Measurements from ENCODE around the gene RAB3C. TPM values are rescaled to one million over a fixed set of nuclear protein-coding genes. Genes with fewer than 3 reads are reported as not detected.

Gene RAB3C
- total RNA-seq, 6 experiments from 2014 or later: 0.18 to 2.6 (median 0.99) TPM

GRCh38 chr5:58738336-58738735 lies 155.5 kb downstream of the RAB3C start:
- no peak overlapping the region for H3K27ac ChIP-seq
- WGBS (ENCODE audit: insufficient coverage, low coverage, low lambda C conversion rate, missing lambda C conversion rate): 34% methylated on average over 2 of the region's 2 CpGs
- ATAC-seq: peak; percentile 55 to 92 (median 69)
- H3K4me3 ChIP-seq: no peak overlapping the region
- no peak for DNase-seq
- intact Hi-C loops (cut with DNase I): no loop called here
- no peaks in the 10 kb centered on the region for H3K9me3 ChIP-seq
- no peaks in the 10 kb centered on the region for H3K27me3 ChIP-seq
- TF ChIP-seq, protein P1, sequence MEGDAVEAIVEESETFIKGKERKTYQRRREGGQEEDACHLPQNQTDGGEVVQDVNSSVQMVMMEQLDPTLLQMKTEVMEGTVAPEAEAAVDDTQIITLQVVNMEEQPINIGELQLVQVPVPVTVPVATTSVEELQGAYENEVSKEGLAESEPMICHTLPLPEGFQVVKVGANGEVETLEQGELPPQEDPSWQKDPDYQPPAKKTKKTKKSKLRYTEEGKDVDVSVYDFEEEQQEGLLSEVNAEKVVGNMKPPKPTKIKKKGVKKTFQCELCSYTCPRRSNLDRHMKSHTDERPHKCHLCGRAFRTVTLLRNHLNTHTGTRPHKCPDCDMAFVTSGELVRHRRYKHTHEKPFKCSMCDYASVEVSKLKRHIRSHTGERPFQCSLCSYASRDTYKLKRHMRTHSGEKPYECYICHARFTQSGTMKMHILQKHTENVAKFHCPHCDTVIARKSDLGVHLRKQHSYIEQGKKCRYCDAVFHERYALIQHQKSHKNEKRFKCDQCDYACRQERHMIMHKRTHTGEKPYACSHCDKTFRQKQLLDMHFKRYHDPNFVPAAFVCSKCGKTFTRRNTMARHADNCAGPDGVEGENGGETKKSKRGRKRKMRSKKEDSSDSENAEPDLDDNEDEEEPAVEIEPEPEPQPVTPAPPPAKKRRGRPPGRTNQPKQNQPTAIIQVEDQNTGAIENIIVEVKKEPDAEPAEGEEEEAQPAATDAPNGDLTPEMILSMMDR (IDR thresholded peaks at IDR 0.05): no peak
- no peak for TF ChIP-seq POLR2A (IDR thresholded peaks at IDR 0.05)
- H3K36me3 ChIP-seq: no peaks in the 10 kb centered on the region
- peaks cover 0 to 9% (median 4%) of the 10 kb centered on the region in 4 donors for H3K4me1 ChIP-seq

- peaks cover 0 to 9% (median 4%) of the 10 kb centered on the region in 4 donors for H3K4me1 ChIP-seq
- no peak overlapping the region for H3K4me3 ChIP-seq
- TF ChIP-seq, protein P1 (IDR thresholded peaks at IDR 0.05): no peak
- no peak for TF ChIP-seq POLR2A (IDR thresholded peaks at IDR 0.05)
- no peaks in the 10 kb centered on the region for H3K9me3 ChIP-seq
- H3K36me3 ChIP-seq: no peaks in the 10 kb centered on the region
- intact Hi-C loops (cut with DNase I): no loop called here
- DNase-seq: no peak
- WGBS (ENCODE audit: insufficient coverage, low coverage, low lambda C conversion rate, missing lambda C conversion rate): 67% methylated on average over 1 of the region's 2 CpGs
- no peak overlapping the region for H3K27ac ChIP-seq
- no peaks in the 10 kb centered on the region for H3K27me3 ChIP-seq
- ATAC-seq: no peak
These were observed 156.2 kb downstream of the RAB3C start for GRCh38 chr5:58739051-58739450.

DNA sequence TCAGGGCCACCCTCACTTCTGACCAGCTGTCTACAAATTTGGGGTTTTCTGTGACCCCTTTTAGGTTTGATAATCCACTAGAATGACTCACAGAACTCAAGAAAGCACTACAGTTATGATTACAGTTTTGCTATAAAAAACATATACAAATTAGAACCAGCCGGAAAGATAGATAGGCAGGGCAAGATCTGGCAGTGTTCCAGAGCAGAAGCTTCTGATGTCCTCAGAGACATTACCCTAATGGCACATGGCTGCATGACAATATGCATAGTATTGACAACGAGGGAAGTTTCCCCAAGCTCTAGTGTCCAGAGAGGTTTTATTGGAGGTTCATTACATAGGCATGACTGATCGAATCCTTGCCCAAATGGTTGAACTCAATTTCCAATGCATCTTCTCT lies 158.1 kb downstream of the RAB3C start:
- intact Hi-C loops (cut with DNase I): no loop called here
- H3K27me3 ChIP-seq: no peaks in the 10 kb centered on the region
- ATAC-seq: no peak
- H3K27ac ChIP-seq: no peak overlapping the region
- H3K4me3 ChIP-seq: no peak overlapping the region
- peaks cover 0 to 9% (median 4%) of the 10 kb centered on the region in 4 donors for H3K4me1 ChIP-seq
- H3K36me3 ChIP-seq: no peaks in the 10 kb centered on the region
- H3K9me3 ChIP-seq: no peaks in the 10 kb centered on the region
- WGBS (ENCODE audit: insufficient coverage, low coverage, low lambda C conversion rate, missing lambda C conversion rate): 91% methylated on average over 2 of the region's 3 CpGs
- DNase-seq: no peak
- TF ChIP-seq, protein P1 (IDR thresholded peaks at IDR 0.05): no peak
- TF ChIP-seq POLR2A (IDR thresholded peaks at IDR 0.05): no peak

- no peak overlapping the region for H3K27ac ChIP-seq
- ATAC-seq: no peak
- intact Hi-C loops (cut with DNase I): no loop called here
- H3K36me3 ChIP-seq: no peaks in the 10 kb centered on the region
- H3K4me1 ChIP-seq: no peaks in the 10 kb centered on the region
- H3K4me3 ChIP-seq: no peak overlapping the region
- DNase-seq: no peak
- H3K9me3 ChIP-seq: no peaks in the 10 kb centered on the region
- no peaks in the 10 kb centered on the region for H3K27me3 ChIP-seq
- 88% methylated on average over 3 of the region's 4 CpGs for WGBS (ENCODE audit: insufficient coverage, low coverage, low lambda C conversion rate, missing lambda C conversion rate)
- no peak for TF ChIP-seq POLR2A (IDR thresholded peaks at IDR 0.05)
- TF ChIP-seq, protein P1 (IDR thresholded peaks at IDR 0.05): no peak
These were observed 162.5 kb downstream of the RAB3C start for GRCh38 chr5:58745350-58745749.

DNA sequence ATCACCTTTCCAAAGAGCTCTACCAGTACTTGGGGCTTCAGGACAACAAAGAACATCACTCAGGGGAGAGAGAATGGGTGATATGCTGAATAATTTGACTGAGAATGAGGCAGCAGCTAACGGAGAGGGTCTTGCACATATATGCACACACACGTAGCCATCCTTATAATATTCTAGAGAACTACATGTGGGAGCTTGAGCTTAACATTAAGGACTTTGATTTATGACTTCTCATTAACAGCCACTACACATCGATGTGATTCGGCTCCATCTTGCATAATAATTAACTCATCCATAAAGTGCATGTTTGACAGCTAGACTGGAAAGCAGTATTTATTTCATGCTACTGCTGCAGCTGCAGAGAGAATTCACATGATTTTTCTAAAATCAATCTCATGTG lies 163.4 kb downstream of the RAB3C start:
- no peak for TF ChIP-seq POLR2A (IDR thresholded peaks at IDR 0.05)
- TF ChIP-seq, protein P1 (IDR thresholded peaks at IDR 0.05): no peak
- Histone ChIP-seq H3K36me3 (no peaks in the 10 kb centered on the region), H3K4me1 (no peaks in the 10 kb centered on the region), H3K4me3 (no peak overlapping the region), H3K27ac (no peak overlapping the region), H3K9me3 (no peaks in the 10 kb centered on the region), H3K27me3 (no peaks in the 10 kb centered on the region)
- no peak for DNase-seq
- WGBS (ENCODE audit: insufficient coverage, low coverage, low lambda C conversion rate, missing lambda C conversion rate): 78% methylated on average over 3 of the region's 4 CpGs
- ATAC-seq: no peak
- intact Hi-C loops (cut with DNase I): no loop called here

Measured in right lobe of liver (tissue), 6 donors.